CD14-positive monocyte (primary cell): ENCODE data around the gene CGB1. TPM values are rescaled to one million over a fixed set of nuclear protein-coding genes. Genes with fewer than 3 reads are reported as not detected.

ENCODE experiments used
- DNase-seq, 3 donors: peaks; one replicate each; pipeline ENCODE4 v3.0.0-alpha.2; 2011 to 2022
- H2AFZ ChIP-seq: 2 replicates; pipeline ENCODE4 v1.6.0; 2012; ENCODE audit warnings: mild to moderate bottlenecking, low read depth, low read length, inconsistent platforms; ENCODE audit not compliant: insufficient read depth, poor library complexity, severe bottlenecking
- H3K27ac ChIP-seq, 2 donors: 1 replicate in 1 of 2; 2 replicates in 1 of 2; pipeline ENCODE4 v1.5.1; 2012 to 2013; ENCODE audit warnings: low read length in 2 of 2, control low read depth in 1 of 2, inconsistent platforms in 1 of 2, low read depth in 1 of 2, mild to moderate bottlenecking in 1 of 2
- H3K27me3 ChIP-seq, 2 donors: one replicate each; pipeline versions ENCODE4 v1.6.0 to v1.6.1; 2011 to 2013; ENCODE audit warnings: low read length in 2 of 2; ENCODE audit not compliant: control insufficient read depth in 2 of 2, insufficient read depth in 2 of 2
- H3K36me3 ChIP-seq, 2 donors: replicated peaks in 1 of 2; 1 replicate in 1 of 2; 2 replicates in 1 of 2; pipeline versions ENCODE4 v1.5.1 to v1.6.1; 2012 to 2013; ENCODE audit warnings: low read length in 2 of 2, control low read depth in 1 of 2, inconsistent platforms in 1 of 2, mild to moderate bottlenecking in 1 of 2; ENCODE audit not compliant: insufficient read depth in 2 of 2, control insufficient read depth in 1 of 2
- H3K4me1 ChIP-seq, 2 donors: 1 replicate in 1 of 2; 2 replicates in 1 of 2; pipeline versions ENCODE4 v1.5.1 to v1.6.1; 2012 to 2013; ENCODE audit warnings: low read length in 2 of 2, control low read depth in 1 of 2, inconsistent platforms in 1 of 2, mild to moderate bottlenecking in 1 of 2, moderate library complexity in 1 of 2; ENCODE audit not compliant: insufficient read depth in 2 of 2, control insufficient read depth in 1 of 2
- H3K4me2 ChIP-seq: replicated peaks from 2 replicates; pipeline ENCODE3; 2012; ENCODE audit warnings: low read length, moderate library complexity, mild to moderate bottlenecking; ENCODE audit not compliant: poor library complexity, severe bottlenecking; ENCODE audit errors: extremely low read depth
- H3K4me3 ChIP-seq, 3 experiments: fragments of 200-600 bp in 1 of 3; sonication (generic) in 1 of 3; replicated peaks in 1 of 3; 1 replicate in 2 of 3; 2 replicates in 1 of 3; pipeline ENCODE4 v1.5.1; 2011 to 2013; ENCODE audit warnings: low read length in 3 of 3, mild to moderate bottlenecking in 3 of 3, control low read depth in 2 of 3, low read depth in 2 of 3, inconsistent platforms in 1 of 3, moderate library complexity in 1 of 3
- H3K79me2 ChIP-seq: 2 replicates; pipeline ENCODE4 v1.6.0; 2012; ENCODE audit warnings: mild to moderate bottlenecking, control low read depth, inconsistent platforms, low read length, moderate library complexity; ENCODE audit not compliant: insufficient read depth
- H3K9ac ChIP-seq: 2 replicates; pipeline ENCODE4 v1.6.0; 2017; ENCODE audit warnings: low read length, mild to moderate bottlenecking; ENCODE audit not compliant: insufficient read depth, poor library complexity, severe bottlenecking
- H3K9me3 ChIP-seq, 2 donors: replicated peaks in 1 of 2; 1 replicate in 1 of 2; 2 replicates in 1 of 2; pipeline versions ENCODE4 v1.5.1 to v1.6.1; 2012 to 2013; ENCODE audit warnings: low read length in 2 of 2, control low read depth in 1 of 2; ENCODE audit not compliant: control insufficient read depth in 1 of 2, insufficient read depth in 1 of 2
- H4K20me1 ChIP-seq: 2 replicates; pipeline ENCODE4 v1.6.0; 2012; ENCODE audit warnings: mild to moderate bottlenecking, low read length, control low read depth, moderate library complexity; ENCODE audit not compliant: insufficient read depth
- H3K27ac Mint-ChIP-seq, 7 donors: one replicate each; pipeline ENCODE4 v1.8.0; 2020; ENCODE audit warnings: mild to moderate bottlenecking in 7 of 7, mixed read lengths in 7 of 7, moderate library complexity in 6 of 7, inconsistent platforms in 2 of 7
- H3K27me3 Mint-ChIP-seq, 3 donors: one replicate each; pipeline ENCODE4 v1.8.0; 2021 to 2022; ENCODE audit warnings: low read depth in 3 of 3, mild to moderate bottlenecking in 3 of 3, mixed read lengths in 3 of 3, moderate library complexity in 3 of 3, inconsistent platforms in 1 of 3
- H3K36me3 Mint-ChIP-seq, 2 donors: one replicate each; pipeline ENCODE4 v1.8.0; 2020; ENCODE audit warnings: mixed read lengths in 2 of 2, inconsistent platforms in 1 of 2, mild to moderate bottlenecking in 1 of 2
- H3K4me1 Mint-ChIP-seq: one replicate; pipeline ENCODE4 v1.8.0; 2020; ENCODE audit warnings: mild to moderate bottlenecking, mixed read lengths
- H3K4me3 Mint-ChIP-seq, 2 donors: one replicate each; pipeline ENCODE4 v1.8.0; 2020; ENCODE audit warnings: mild to moderate bottlenecking in 2 of 2, mixed read lengths in 2 of 2, moderate library complexity in 1 of 2
- H3K9me3 Mint-ChIP-seq, 7 donors: one replicate each; pipeline ENCODE4 v1.8.0; 2020 to 2022; ENCODE audit warnings: mixed read lengths in 7 of 7, mild to moderate bottlenecking in 6 of 7, moderate library complexity in 6 of 7, inconsistent platforms in 2 of 7
- CTCF ChIP-seq: fragments of 200-600 bp; IDR thresholded peaks from one replicate; pipeline ENCODE4 v1.8.0; 2022; ENCODE audit warnings: antibody characterized with exemption, mild to moderate bottlenecking
- WGBS: methylation state at CpG from one replicate; pipeline ENCODE4 v1.1.5; 2013; ENCODE audit warnings: missing lambda C conversion rate; ENCODE audit not compliant: insufficient coverage; 5-methylcytosine and 5-hydroxymethylcytosine counted together
- intact Hi-C, 2 donors: fragments of 100-400 bp; cut with micrococcal nuclease; formaldehyde crosslinking; loops; one replicate each; pipeline versions ENCODE4 v1.15.0 to v1.15.1; 2023
- polyA plus RNA-seq, 3 donors: library from polyadenylated mRNA; depleted of rRNA in 1 of 3; unstranded in 2 of 3; stranded (reverse) in 1 of 3; fragments of 300-500 nt in 2 of 3; fragments of >200 nt in 1 of 3; fragmentation: Illumina TruSeq in 2 of 3; gene quantifications; 1 replicate in 2 of 3; 2 replicates in 1 of 3; pipeline ENCODE4 v1.2.3, GENCODE V29; 2012 to 2021

The CGB1 gene
- polyA plus RNA-seq, 3 donors, result not detected

DNA sequence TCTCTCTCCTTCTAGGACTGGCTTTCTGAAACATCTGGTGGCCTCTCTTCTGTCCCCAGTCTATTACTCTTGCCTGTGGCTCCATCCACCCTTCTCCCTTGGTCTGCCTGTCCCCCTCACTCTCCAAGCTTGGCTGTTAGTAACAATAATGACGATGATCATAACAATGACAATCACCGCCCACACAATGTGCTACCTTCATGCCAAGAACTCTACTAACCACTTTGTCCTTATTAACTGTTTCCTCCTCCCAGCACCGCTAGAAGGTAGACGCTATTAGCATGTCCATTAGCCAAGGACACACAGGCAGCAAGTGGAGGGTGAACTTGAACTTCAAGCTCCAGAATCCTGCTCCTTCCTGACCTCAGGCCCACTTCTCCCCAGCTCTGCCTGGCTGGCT, 46.3 kb downstream of the CGB1 start:
- Histone ChIP-seq H3K9me3 (no peaks in the 10 kb centered on the region), H3K4me3 (no peak overlapping the region), H2AFZ (no peak overlapping the region), H3K9ac (no peak overlapping the region), H4K20me1 (peaks cover 8% of the 10 kb centered on the region), H3K27me3 (no peaks in the 10 kb centered on the region), H3K79me2 (peaks cover 53% of the 10 kb centered on the region), H3K4me2 (no peak overlapping the region), H3K4me1 (peaks cover 25 to 40% of the 10 kb centered on the region in 2 donors), H3K36me3 (peaks cover 25 to 47% of the 10 kb centered on the region in 2 donors), H3K27ac (no peak overlapping the region)
- whole genome bisulfite sequencing, result 100% methylated on average over 1 of the region's 4 CpGs
- no peak for TF ChIP-seq CTCF
- no peak for DNase-seq
- Mint-ChIP-seq H3K27me3 (peaks cover 0 to 5% (median 0%) of the 10 kb centered on the region in 3 donors), H3K36me3 (peaks cover 31 to 55% of the 10 kb centered on the region in 2 donors), H3K4me1 (peaks cover 26% of the 10 kb centered on the region), H3K27ac (peak overlapping the region in 2 of 7 donors; percentile 6 to 87), H3K9me3 (peaks cover 0 to 1% (median 0%) of the 10 kb centered on the region in 7 donors), H3K4me3 (no peak overlapping the region)
- intact Hi-C loops, result loop anchor here in 1 of 2 donors (10.0 kb wide), 1 partner anchor 666 kb away; the partner anchor contains the start of gene EMP3

DNA sequence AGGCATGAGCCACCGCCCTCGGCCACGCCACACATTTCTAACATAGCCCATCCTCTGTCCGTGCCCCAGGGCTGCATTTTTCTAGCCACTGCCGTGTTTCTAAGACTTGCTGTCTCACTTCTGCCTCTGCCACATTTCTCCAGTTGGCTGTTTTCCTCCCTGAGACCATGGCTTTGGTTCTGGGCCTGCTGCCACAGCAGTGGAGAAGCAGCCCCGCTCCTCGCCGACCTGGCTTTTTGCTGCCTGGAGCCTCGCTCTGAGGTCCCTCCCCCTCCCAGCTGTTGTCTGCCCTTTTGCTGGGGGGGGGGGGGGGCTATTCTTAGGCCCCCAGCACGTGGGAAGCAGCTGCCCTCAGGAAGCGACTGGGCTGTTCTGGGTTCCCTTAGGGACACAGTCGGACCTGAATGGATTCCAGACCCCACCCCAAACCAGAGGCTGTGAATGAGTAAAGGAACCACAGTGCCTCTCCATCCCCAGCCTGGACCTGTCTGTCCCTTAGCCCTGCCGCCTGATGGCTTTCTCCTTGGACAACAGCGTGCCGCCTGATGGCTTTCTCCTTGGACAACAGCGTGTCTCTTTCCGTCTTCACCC, 46.9 kb downstream of the CGB1 start:
- peaks cover 21% of the 10 kb centered on the region for H3K4me1 Mint-ChIP-seq
- Histone ChIP-seq H3K79me2 (peaks cover 47% of the 10 kb centered on the region), H3K36me3 (peaks cover 31 to 53% of the 10 kb centered on the region in 2 donors), H3K4me3 (no peak overlapping the region), H4K20me1 (peaks cover 8% of the 10 kb centered on the region), H3K9me3 (no peaks in the 10 kb centered on the region), H2AFZ (no peak overlapping the region), H3K4me1 (peaks cover 23 to 34% of the 10 kb centered on the region in 2 donors), H3K4me2 (no peak overlapping the region), H3K27ac (no peak overlapping the region), H3K27me3 (no peaks in the 10 kb centered on the region), H3K9ac (no peak overlapping the region)
- WGBS, result 95% methylated on average over 10 of the region's 17 CpGs
- H3K9me3 Mint-ChIP-seq, result peaks cover 0 to 1% (median 0%) of the 10 kb centered on the region in 7 donors
- TF ChIP-seq CTCF, result no peak
- intact Hi-C loops, result loop anchor here in 1 of 2 donors (10.0 kb wide), 1 partner anchor 665 kb away; the partner anchor contains the start of gene EMP3
- H3K27ac Mint-ChIP-seq, result peak overlapping the region in 3 of 7 donors; percentile 6 to 87 (median 37)
- H3K4me3 Mint-ChIP-seq, result no peak overlapping the region
- peaks cover 33 to 61% of the 10 kb centered on the region in 2 donors for H3K36me3 Mint-ChIP-seq
- DNase-seq, result no peak
- peaks cover 0 to 5% (median 0%) of the 10 kb centered on the region in 3 donors for H3K27me3 Mint-ChIP-seq
